GM21825 (cell line): ENCODE measurements around the gene EI24.
"Not testable (repeated sequence)": the region's sequence is repeated elsewhere in the genome, so short reads cannot be mapped to it uniquely, and the experiment has no call there.

Experiments used
- ATAC-seq: cut with Tn5 transposase; IDR thresholded peaks from one replicate; pipeline ENCODE4 v1.9.1; 2021; ENCODE audit warnings: mild to moderate bottlenecking, moderate library complexity; ENCODE audit not compliant: unreplicated experiment

The EI24 gene

GRCh38 chr11:125568970-125569914 is at the start of gene EI24:
TSS of gene EI24 (plus strand) at chr11:125569477. CDS start at chr11:125572528, 3,051 bp downstream.
- peak; percentile 98 for ATAC-seq

- no peak for ATAC-seq
Observed at GRCh38 chr11:125519860-125520834, 49.1 kb upstream of the EI24 start.

- no peak for ATAC-seq
Observed at GRCh38 chr11:125525303-125525702, 44.0 kb upstream of the EI24 start.

GRCh38 chr11:125532668-125533067 is 36.6 kb upstream of the EI24 start:
- ATAC-seq = no peak

- ATAC-seq = no peak
Observed at GRCh38 chr11:125535585-125535984, 33.7 kb upstream of the EI24 start.

- not testable (repeated sequence) for ATAC-seq
Observed at GRCh38 chr11:125536834-125537233, 32.4 kb upstream of the EI24 start.

GRCh38 chr11:125542709-125543108 is 26.6 kb upstream of the EI24 start:
- no peak for ATAC-seq

GRCh38 chr11:125550780-125551179 is 18.5 kb upstream of the EI24 start:
- no peak for ATAC-seq

- no peak for ATAC-seq
Observed at GRCh38 chr11:125551835-125552342, 17.4 kb upstream of the EI24 start.

- ATAC-seq = no peak
Observed at GRCh38 chr11:125552927-125553326, 16.4 kb upstream of the EI24 start.

- ATAC-seq = no peak
Observed at GRCh38 chr11:125553357-125553756, 15.9 kb upstream of the EI24 start.

- no peak for ATAC-seq
Observed at GRCh38 chr11:125554038-125554437, 15.2 kb upstream of the EI24 start.

GRCh38 chr11:125559888-125560287 is 9.4 kb upstream of the EI24 start:
- no peak for ATAC-seq

- no peak for ATAC-seq
Observed at GRCh38 chr11:125561924-125562323, 7.4 kb upstream of the EI24 start.

- ATAC-seq = no peak
Observed at GRCh38 chr11:125562430-125562829, 6.8 kb upstream of the EI24 start.

GRCh38 chr11:125564357-125564756 is 4.9 kb upstream of the EI24 start:
- no peak for ATAC-seq

- ATAC-seq = no peak
Observed at GRCh38 chr11:125566235-125566634, 3.0 kb upstream of the EI24 start.

- no peak for ATAC-seq
Observed at GRCh38 chr11:125569915-125570621, 791 bp downstream of the EI24 start.

GRCh38 chr11:125570952-125571351 is 1.7 kb downstream of the EI24 start:
- ATAC-seq = no peak

GRCh38 chr11:125572916-125573315 is 3.6 kb downstream of the EI24 start:
- no peak for ATAC-seq

GRCh38 chr11:125577181-125577580 is 7.9 kb downstream of the EI24 start:
- ATAC-seq = not testable (repeated sequence)
